MG63 (cell line): ENCODE results near the gene RHBDD1. TPM values are rescaled to one million over a fixed set of nuclear protein-coding genes. Genes with fewer than 3 reads are reported as not detected.

ENCODE experiments used
- DNase-seq: peaks from one replicate; pipeline ENCODE4 v3.0.0-alpha.2; 2020
- H3K27me3 ChIP-seq: fragments of 250-450 bp; sonication (Bioruptor Pico); 2 replicates; pipeline ENCODE4 v1.5.1; 2020; ENCODE audit warnings: mild to moderate bottlenecking, moderate library complexity
- H3K36me3 ChIP-seq: fragments of 250-450 bp; sonication (Bioruptor Pico); 2 replicates; pipeline ENCODE4 v1.5.1; 2020; ENCODE audit warnings: mild to moderate bottlenecking, moderate library complexity
- H3K4me3 ChIP-seq: fragments of 250-450 bp; sonication (Bioruptor Pico); 2 replicates; pipeline ENCODE4 v1.5.1; 2020; ENCODE audit warnings: mild to moderate bottlenecking, moderate library complexity
- H3K9me3 ChIP-seq: fragments of 250-450 bp; sonication (Bioruptor Pico); 2 replicates; pipeline ENCODE4 v1.5.1; 2020; ENCODE audit warnings: mild to moderate bottlenecking, moderate library complexity
- total RNA-seq: library from RNA; depleted of rRNA; stranded (reverse); fragments of >200 nt; shearing (Covaris generic); gene quantifications from 2 replicates; pipeline ENCODE4 v1.2.3, GENCODE V29; 2014; ENCODE audit warnings: low replicate concordance

RHBDD1 gene
- total RNA-seq, 1 experiment from 2014 or later: 19.6 TPM

- Histone ChIP-seq H3K27me3 (no peaks in the 10 kb centered on the region), H3K9me3 (no peaks in the 10 kb centered on the region), H3K36me3 (no peaks in the 10 kb centered on the region), H3K4me3 (no peak overlapping the region)
- no peak for DNase-seq
These were observed 74.5 kb downstream of the RHBDD1 start for GRCh38 chr2:226910384-226910783.

GRCh38 chr2:226911932-226912331 is 76.1 kb downstream of the RHBDD1 start:
- no peaks in the 10 kb centered on the region for H3K27me3 ChIP-seq
- no peak for DNase-seq
- H3K9me3 ChIP-seq: no peaks in the 10 kb centered on the region
- H3K4me3 ChIP-seq: no peak overlapping the region
- no peaks in the 10 kb centered on the region for H3K36me3 ChIP-seq

GRCh38 chr2:226913641-226914040 is 77.8 kb downstream of the RHBDD1 start:
- Histone ChIP-seq H3K27me3 (no peaks in the 10 kb centered on the region), H3K4me3 (no peak overlapping the region), H3K36me3 (no peaks in the 10 kb centered on the region), H3K9me3 (no peaks in the 10 kb centered on the region)
- DNase-seq: no peak

GRCh38 chr2:226915846-226916360 is 80.0 kb downstream of the RHBDD1 start:
- H3K4me3 ChIP-seq: no peak overlapping the region
- peak; percentile 28 for DNase-seq

GRCh38 chr2:226916669-226917068 is 80.8 kb downstream of the RHBDD1 start:
- Histone ChIP-seq H3K27me3 (no peaks in the 10 kb centered on the region), H3K36me3 (no peaks in the 10 kb centered on the region), H3K9me3 (0 out of 2 replicates have a peak, but pooled peaks cover 2% of the 10 kb centered on the region), H3K4me3 (no peak overlapping the region)
- no peak for DNase-seq

More at GRCh38 chr2:226915846-226916360, 80.0 kb downstream of the RHBDD1 start:
- H3K9me3 ChIP-seq: no peaks in the 10 kb centered on the region
- no peaks in the 10 kb centered on the region for H3K27me3 ChIP-seq
- no peaks in the 10 kb centered on the region for H3K36me3 ChIP-seq

- no peaks in the 10 kb centered on the region; the same call in 1 of the 2 replicates for H3K36me3 ChIP-seq
- peaks cover 6% of the 10 kb centered on the region; the same call in 1 of the 2 replicates for H3K9me3 ChIP-seq
- H3K4me3 ChIP-seq: no peak overlapping the region
- no peaks in the 10 kb centered on the region for H3K27me3 ChIP-seq
- DNase-seq: no peak
These were observed 96.6 kb downstream of the RHBDD1 start for GRCh38 chr2:226932443-226932842.

- H3K27me3 ChIP-seq: no peaks in the 10 kb centered on the region
- no peak for DNase-seq
- H3K36me3 ChIP-seq: no peaks in the 10 kb centered on the region
- no peak overlapping the region for H3K4me3 ChIP-seq
- H3K9me3 ChIP-seq: 0 out of 2 replicates have a peak, but pooled peaks cover 3% of the 10 kb centered on the region
These were observed 98.8 kb downstream of the RHBDD1 start for GRCh38 chr2:226934546-226935201.

- H3K27me3 ChIP-seq: no peaks in the 10 kb centered on the region
- peaks cover 4% of the 10 kb centered on the region for H3K9me3 ChIP-seq
- no peak for DNase-seq
- H3K4me3 ChIP-seq: no peak overlapping the region
- H3K36me3 ChIP-seq: no peaks in the 10 kb centered on the region
These were observed 108.2 kb downstream of the RHBDD1 start for GRCh38 chr2:226943862-226944620.

GRCh38 chr2:226953206-226953605 is 117.4 kb downstream of the RHBDD1 start:
- H3K9me3 ChIP-seq: no peaks in the 10 kb centered on the region
- no peak overlapping the region for H3K4me3 ChIP-seq
- H3K36me3 ChIP-seq: no peaks in the 10 kb centered on the region; the same call in 1 of the 2 replicates
- peak; percentile 60 for DNase-seq
- H3K27me3 ChIP-seq: no peaks in the 10 kb centered on the region

- no peak for DNase-seq
- no peaks in the 10 kb centered on the region for H3K27me3 ChIP-seq
- no peaks in the 10 kb centered on the region; the same call in 1 of the 2 replicates for H3K36me3 ChIP-seq
- no peak overlapping the region for H3K4me3 ChIP-seq
- H3K9me3 ChIP-seq: no peaks in the 10 kb centered on the region
These were observed 118.0 kb downstream of the RHBDD1 start for GRCh38 chr2:226953826-226954225.

GRCh38 chr2:226956659-226957058 is 120.8 kb downstream of the RHBDD1 start:
- no peaks in the 10 kb centered on the region for H3K27me3 ChIP-seq
- no peak overlapping the region for H3K4me3 ChIP-seq
- no peak for DNase-seq
- H3K9me3 ChIP-seq: peaks cover 3% of the 10 kb centered on the region; the same call in 1 of the 2 replicates
- H3K36me3 ChIP-seq: no peaks in the 10 kb centered on the region; the same call in 1 of the 2 replicates

GRCh38 chr2:226959418-226959817 is 123.6 kb downstream of the RHBDD1 start:
- Histone ChIP-seq H3K36me3 (peaks cover 4% of the 10 kb centered on the region; the same call in 1 of the 2 replicates), H3K27me3 (no peaks in the 10 kb centered on the region)

GRCh38 chr2:226962176-226962773 is 126.4 kb downstream of the RHBDD1 start:
- H3K9me3 ChIP-seq: peaks cover 3% of the 10 kb centered on the region; the same call in 1 of the 2 replicates
- no peak for DNase-seq
- no peak overlapping the region for H3K4me3 ChIP-seq
- H3K27me3 ChIP-seq: no peaks in the 10 kb centered on the region
- H3K36me3 ChIP-seq: peaks cover 7% of the 10 kb centered on the region; the same call in 1 of the 2 replicates

More at GRCh38 chr2:226959418-226959817, 123.6 kb downstream of the RHBDD1 start:
- Histone ChIP-seq H3K4me3 (no peak overlapping the region), H3K9me3 (peaks cover 3% of the 10 kb centered on the region; the same call in 1 of the 2 replicates)
- no peak for DNase-seq

GRCh38 chr2:226963528-226963927 is 127.7 kb downstream of the RHBDD1 start:
- Histone ChIP-seq H3K9me3 (peaks cover 3% of the 10 kb centered on the region; the same call in 1 of the 2 replicates), H3K4me3 (no peak overlapping the region), H3K36me3 (peaks cover 7% of the 10 kb centered on the region; the same call in 1 of the 2 replicates), H3K27me3 (no peaks in the 10 kb centered on the region)
- DNase-seq: peak; percentile 37

GRCh38 chr2:226965376-226965775 is 129.5 kb downstream of the RHBDD1 start:
- Histone ChIP-seq H3K9me3 (no peaks in the 10 kb centered on the region), H3K4me3 (no peak overlapping the region), H3K36me3 (peaks cover 7% of the 10 kb centered on the region; the same call in 1 of the 2 replicates), H3K27me3 (no peaks in the 10 kb centered on the region)
- no peak for DNase-seq

GRCh38 chr2:226969417-226970080 is 133.7 kb downstream of the RHBDD1 start:
- no peak overlapping the region for H3K4me3 ChIP-seq
- DNase-seq: no peak
- 0 out of 2 replicates have a peak, but pooled peaks cover 3% of the 10 kb centered on the region for H3K36me3 ChIP-seq
- H3K9me3 ChIP-seq: no peaks in the 10 kb centered on the region
- no peaks in the 10 kb centered on the region for H3K27me3 ChIP-seq
